Panc1 (cell line): ENCODE results near the gene SATB2. TPM values are rescaled to one million over a fixed set of nuclear protein-coding genes. Genes with fewer than 3 reads are reported as not detected.

ENCODE experiments used
- ATAC-seq: fragments of 200-7000 bp; cut with Tn5 transposase; 2 replicates; pipeline ENCODE4 v1.9.1; 2020; ENCODE audit warnings: mild to moderate bottlenecking, moderate library complexity
- BruUV-seq: library from RNA; stranded (reverse); fragments of 400-500 nt; replicated peaks from 2 replicates; lab custom pipeline; 2021; lab: Mats Ljungman, UMichigan
- CTCF ChIA-PET: fragments of 300-600 bp; sonication (Branson Sonifier 250); formaldehyde crosslinking; loops from one replicate; lab custom pipeline; 2022; ENCODE audit warnings: antibody characterized with exemption; lab: Charles Lee
- POLR2A ChIA-PET: fragments of 300-600 bp; sonication (Branson Sonifier 250); formaldehyde crosslinking; loops from one replicate; lab custom pipeline; 2022; ENCODE audit warnings: antibody characterized with exemption; lab: Charles Lee
- DNase-seq: peaks from one replicate; pipeline ENCODE4 v3.0.0-alpha.2; 2010; ENCODE audit warnings: low read depth, low spot score
- H3K27ac ChIP-seq: 2 replicates; pipeline ENCODE4 v1.5.1; 2011; ENCODE audit warnings: mild to moderate bottlenecking, low read length, inconsistent platforms
- H3K27me3 ChIP-seq: fragments of 200-500 bp; sonication (Bioruptor generic); 2 replicates; pipeline ENCODE4 v1.6.0; 2014; ENCODE audit warnings: low read length, inconsistent platforms; ENCODE audit not compliant: control insufficient read depth, insufficient read depth
- H3K36me3 ChIP-seq: fragments of 200-500 bp; sonication (Bioruptor generic); 2 replicates; pipeline ENCODE4 v1.5.1; 2014; ENCODE audit warnings: inconsistent platforms, mild to moderate bottlenecking, low read length, moderate library complexity; ENCODE audit not compliant: control insufficient read depth, insufficient read depth
- H3K4me1 ChIP-seq: 2 replicates; pipeline ENCODE4 v1.5.1; 2011; ENCODE audit warnings: inconsistent platforms, mild to moderate bottlenecking, low read length, moderate library complexity; ENCODE audit not compliant: control insufficient read depth, insufficient read depth
- H3K4me3 ChIP-seq, 2 experiments: 2 replicates each; pipeline ENCODE4 v1.5.1; 2011 to 2012; ENCODE audit warnings: low read depth in 2 of 2, low read length in 2 of 2, mild to moderate bottlenecking in 2 of 2, inconsistent platforms in 1 of 2, moderate library complexity in 1 of 2
- H3K9me3 ChIP-seq: fragments of 200-500 bp; sonication (Bioruptor generic); 2 replicates; pipeline ENCODE4 v1.5.1; 2014; ENCODE audit warnings: low read depth, mild to moderate bottlenecking, inconsistent platforms, low read length, moderate library complexity; ENCODE audit not compliant: control insufficient read depth, insufficient read depth
- CTCF ChIP-seq: fragments of 450-650 bp; IDR thresholded peaks from 2 replicates; pipeline ENCODE4 v1.5.1; 2017; ENCODE audit warnings: mild to moderate bottlenecking
- POLR2AphosphoS5 ChIP-seq: IDR thresholded peaks from 2 replicates; pipeline ENCODE4 v1.6.1; 2012; ENCODE audit warnings: mild to moderate bottlenecking, low read depth, low read length, moderate library complexity
- REST ChIP-seq, 2 experiments: IDR thresholded peaks; 2 replicates each; pipeline ENCODE4 v1.6.1; 2011 to 2012; ENCODE audit warnings: low read depth in 2 of 2, control low read depth in 1 of 2, low read length in 1 of 2, mild to moderate bottlenecking in 1 of 2, moderate library complexity in 1 of 2; ENCODE audit not compliant: insufficient read depth in 1 of 2
- SIN3A ChIP-seq: IDR thresholded peaks from 2 replicates; pipeline ENCODE4 v1.6.1; 2012; ENCODE audit warnings: low read depth, mild to moderate bottlenecking, low read length, moderate library complexity, borderline replicate concordance; ENCODE audit not compliant: insufficient read depth
- TCF7L2 ChIP-seq: IDR thresholded peaks from 2 replicates; pipeline ENCODE4 v1.6.1; 2011; ENCODE audit warnings: mild to moderate bottlenecking, low read depth, low read length, inconsistent platforms
- in situ Hi-C: cut with HindIII; loops from 2 replicates; pipeline ENCODE4 v1.10.0; 2016; ENCODE audit warnings: low sequenced_read_pairs, low pct_unique_long_range_greater_than_20kb
- intact Hi-C: fragments of 100-400 bp; cut with micrococcal nuclease; formaldehyde crosslinking; loops from one replicate; pipeline ENCODE4 v1.10.0; 2022; ENCODE audit not compliant: unreplicated experiment
- total RNA-seq: library from RNA; stranded (reverse); gene quantifications from one replicate; pipeline ENCODE4 v1.2.1, GENCODE V29; 2021; ENCODE audit not compliant: unreplicated experiment

SATB2 gene
- total RNA-seq, 1 experiment from 2014 or later = 43.2 TPM

GRCh38 chr2:199336546-199336945, 121.2 kb downstream of the SATB2 start:
- no peaks in the 10 kb centered on the region for H3K4me1 ChIP-seq
- H3K9me3 ChIP-seq = no peaks in the 10 kb centered on the region
- H3K27ac ChIP-seq = no peak overlapping the region
- DNase-seq = no peak
- H3K36me3 ChIP-seq = peaks cover 7% of the 10 kb centered on the region
- no peaks in the 10 kb centered on the region for H3K27me3 ChIP-seq
- ChIA-PET POLR2A (no interaction called here), CTCF (no interaction called here)
- no peak for ATAC-seq
- intact Hi-C loops (no loop called here), in situ Hi-C loops (no loop called here)
- no peak overlapping the region for H3K4me3 ChIP-seq
- no TSS peak for BruUV-seq
- TF ChIP-seq POLR2AphosphoS5 (no peak), CTCF (no peak)

- BruUV-seq = no TSS peak
- in situ Hi-C loops (no loop called here), intact Hi-C loops (no loop called here)
- Histone ChIP-seq H3K27me3 (no peaks in the 10 kb centered on the region), H3K4me3 (no peak overlapping the region), H3K36me3 (peaks cover 7% of the 10 kb centered on the region), H3K9me3 (no peaks in the 10 kb centered on the region), H3K4me1 (no peaks in the 10 kb centered on the region), H3K27ac (no peak overlapping the region)
- ATAC-seq = no peak
- ChIA-PET CTCF (no interaction called here), POLR2A (no interaction called here)
- DNase-seq = no peak
- TF ChIP-seq TCF7L2 (no peak), POLR2AphosphoS5 (no peak), REST (IDR thresholded peaks at IDR 0.05; ENCODE audit: insufficient read depth in 1 of 2, low read depth in 2 of 2, low read length in 1 of 2) (no peak), CTCF (no peak)
These were observed 122.2 kb downstream of the SATB2 start for GRCh38 chr2:199335502-199335901.

GRCh38 chr2:199329466-199329865, 128.3 kb downstream of the SATB2 start:
- Histone ChIP-seq H3K27me3 (no peaks in the 10 kb centered on the region), H3K9me3 (no peaks in the 10 kb centered on the region), H3K4me1 (no peaks in the 10 kb centered on the region), H3K27ac (no peak overlapping the region), H3K4me3 (no peak overlapping the region), H3K36me3 (peaks cover 25% of the 10 kb centered on the region)
- BruUV-seq = no TSS peak
- TF ChIP-seq SIN3A = no peak
- TF ChIP-seq REST (IDR thresholded peaks at IDR 0.05; ENCODE audit: insufficient read depth in 1 of 2, low read depth in 2 of 2, low read length in 1 of 2) = no peak
- no peak for TF ChIP-seq CTCF
- TF ChIP-seq POLR2AphosphoS5 = no peak
- no peak for TF ChIP-seq TCF7L2
- intact Hi-C loops (no loop called here), in situ Hi-C loops (no loop called here)
- ChIA-PET CTCF (no interaction called here), POLR2A (interaction anchor here (0.7 kb wide), 1 partner anchor 104 kb away, joined by 3 read pairs; no protein-coding TSS in a partner anchor)
- no peak for ATAC-seq
- DNase-seq = no peak
